Right lung (tissue), 10 donors: Measurements from ENCODE around the gene TMEM11. TPM values are rescaled to one million over a fixed set of nuclear protein-coding genes. Genes with fewer than 3 reads are reported as not detected.

ENCODE experiments used
- DNase-seq, 2 donors: peaks; one replicate each; pipeline ENCODE4 v3.0.0-alpha.2; 2013
- long read RNA-seq, 8 donors: transcript quantifications; one replicate each; lab custom pipeline, GENCODE V29; 2026
- polyA plus RNA-seq, 5 donors: library from polyadenylated mRNA; unstranded; fragments of 120-200 nt; gene quantifications; one replicate each; pipeline versions ENCODE4 v1.2.1 to v1.2.3, GENCODE V29; 2013; ENCODE audit warnings: inconsistent platforms in 1 of 5, low replicate concordance in 1 of 5; ENCODE audit not compliant: insufficient read length in 5 of 5, insufficient read depth in 1 of 5

TMEM11 gene
- polyA plus RNA-seq = 10 to 100 TPM; 17.4 to 25.2 (median 20.7) TPM
- long read RNA-seq, donor 1, transcript TMEM11-201 (2 exons, 2,095 nt) = major isoform, 35 of 40 reads
- long read RNA-seq, donor 1, transcript TMEM11-202 (3 exons, 1,246 nt) = minor isoform, 5 of 40 reads
- long read RNA-seq, donor 1, partial matches to known transcripts = 0 of 40 reads
- long read RNA-seq, donor 1, other reads (novel, unspliced or antisense) = 0 of 40 reads
- long read RNA-seq, donor 2, transcript TMEM11-201 (2 exons, 2,095 nt) = major isoform, 22 of 27 reads
- long read RNA-seq, donor 2, transcript TMEM11-202 (3 exons, 1,246 nt) = minor isoform, 5 of 27 reads
- long read RNA-seq, donor 2, partial matches to known transcripts = 0 of 27 reads
- long read RNA-seq, donor 2, other reads (novel, unspliced or antisense) = 0 of 27 reads
- long read RNA-seq, donor 3, transcript TMEM11-201 (2 exons, 2,095 nt) = major isoform, 31 of 34 reads
- long read RNA-seq, donor 3, partial matches to known transcripts = 0 of 34 reads
- long read RNA-seq, donor 3, other reads (novel, unspliced or antisense) = 0 of 34 reads
- long read RNA-seq, donor 4, transcript TMEM11-201 (2 exons, 2,095 nt) = major isoform, 14 of 16 reads
- long read RNA-seq, donor 4, partial matches to known transcripts = 0 of 16 reads
- long read RNA-seq, donor 4, other reads (novel, unspliced or antisense) = 0 of 16 reads
- long read RNA-seq, donor 5, transcript TMEM11-202 (3 exons, 1,246 nt) = minor isoform, 5 of 39 reads
- long read RNA-seq, donor 5, transcript TMEM11-201 (2 exons, 2,095 nt) = major isoform, 34 of 39 reads
- long read RNA-seq, donor 5, partial matches to known transcripts = 0 of 39 reads
- long read RNA-seq, donor 5, other reads (novel, unspliced or antisense) = 0 of 39 reads
- long read RNA-seq, donor 6, transcript TMEM11-201 (2 exons, 2,095 nt) = major isoform, 33 of 38 reads
- long read RNA-seq, donor 6, partial matches to known transcripts = 0 of 38 reads
- long read RNA-seq, donor 6, other reads (novel, unspliced or antisense) = 0 of 38 reads
- long read RNA-seq, donor 7, transcript TMEM11-201 (2 exons, 2,095 nt) = major isoform, 25 of 29 reads
- long read RNA-seq, donor 7, partial matches to known transcripts = 0 of 29 reads
- long read RNA-seq, donor 7, other reads (novel, unspliced or antisense) = 0 of 29 reads
- long read RNA-seq, donor 8, transcript TMEM11-201 (2 exons, 2,095 nt) = major isoform, 12 of 14 reads
- long read RNA-seq, donor 8, partial matches to known transcripts = 0 of 14 reads
- long read RNA-seq, donor 8, other reads (novel, unspliced or antisense) = 0 of 14 reads

GRCh38 chr17:21214015-21214776 is at the start of gene TMEM11:
Gene TMEM11, minus strand, starts transcription at chr17:21214161. Its CDS starts 9 bp downstream, at chr17:21214152.
- peak; percentile 95 for DNase-seq

DNA sequence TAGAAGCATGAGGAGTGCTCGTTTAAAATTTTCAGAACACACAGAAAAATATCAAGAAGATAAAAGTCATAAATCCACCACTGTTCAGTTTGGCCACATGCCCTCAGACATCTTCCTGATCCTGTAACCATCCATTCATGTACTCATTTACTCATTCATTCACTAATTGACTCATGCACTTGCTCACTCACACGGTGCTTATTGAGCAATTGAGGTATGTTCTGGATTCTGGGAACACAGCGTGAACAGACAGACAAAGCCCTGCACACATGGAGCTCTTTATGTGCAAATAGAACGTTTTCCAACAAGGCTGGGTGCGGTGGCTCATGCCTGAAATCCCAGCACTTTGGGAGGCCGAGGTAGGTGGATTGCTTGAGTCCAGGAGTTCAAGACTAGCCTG is 49.4 kb upstream of the TMEM11 start:
- no peak for DNase-seq

DNA sequence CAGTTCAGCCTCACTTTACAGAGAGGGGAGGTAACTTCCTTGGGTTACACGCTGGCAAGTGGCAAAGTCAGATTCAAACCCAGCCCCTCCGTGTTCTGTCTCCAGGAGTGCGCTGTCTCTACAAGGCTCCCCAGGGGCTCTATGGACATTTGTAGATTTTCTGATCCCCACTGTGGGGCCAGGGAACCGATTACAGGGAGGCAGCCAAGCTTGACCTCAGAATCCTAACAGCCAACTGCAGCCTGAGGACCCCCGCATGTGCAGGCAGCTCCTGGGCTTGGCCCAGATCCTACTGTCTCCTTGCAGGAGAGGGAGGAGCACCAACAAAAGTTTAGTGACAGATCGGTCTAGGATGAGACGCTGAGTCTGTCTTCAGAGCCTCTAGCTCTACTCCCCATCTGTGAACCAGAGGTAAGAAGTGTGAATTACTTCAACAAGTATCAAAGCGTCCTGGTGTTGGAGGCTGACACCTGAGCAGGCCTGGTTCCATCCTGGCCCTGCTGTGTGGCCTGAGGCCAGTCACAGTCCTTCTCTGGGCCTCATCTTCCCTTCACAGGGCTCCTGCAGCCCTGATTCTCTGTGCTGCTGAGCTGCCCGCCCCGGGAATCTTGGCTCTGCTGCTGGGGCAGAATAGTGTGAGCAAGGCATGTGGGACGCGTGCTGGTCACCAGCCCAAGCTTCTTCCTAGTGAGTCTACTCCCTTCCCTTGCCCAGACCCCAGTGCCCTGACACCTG is 48.5 kb upstream of the TMEM11 start:
- DNase-seq = no peak

DNA sequence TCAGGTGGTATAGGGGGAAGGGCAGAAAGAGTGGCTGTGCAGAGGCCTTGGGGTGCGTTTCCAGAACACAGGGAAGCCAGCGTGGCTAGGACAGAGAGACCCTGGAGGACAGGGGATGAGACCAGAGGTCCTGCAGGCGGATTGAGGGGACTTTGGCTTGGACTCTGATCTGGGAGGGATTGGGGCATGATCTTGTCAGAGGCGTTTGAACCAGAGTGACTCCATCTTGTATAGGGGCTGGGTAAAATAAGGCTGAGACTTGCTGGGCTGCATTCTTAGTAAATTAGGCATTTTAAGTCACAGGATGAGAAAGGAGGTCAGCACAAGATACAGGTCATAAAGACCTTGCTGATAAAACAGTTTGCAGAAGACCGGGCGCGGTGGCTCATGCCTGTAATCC is 44.6 kb upstream of the TMEM11 start:
- DNase-seq = no peak

DNA sequence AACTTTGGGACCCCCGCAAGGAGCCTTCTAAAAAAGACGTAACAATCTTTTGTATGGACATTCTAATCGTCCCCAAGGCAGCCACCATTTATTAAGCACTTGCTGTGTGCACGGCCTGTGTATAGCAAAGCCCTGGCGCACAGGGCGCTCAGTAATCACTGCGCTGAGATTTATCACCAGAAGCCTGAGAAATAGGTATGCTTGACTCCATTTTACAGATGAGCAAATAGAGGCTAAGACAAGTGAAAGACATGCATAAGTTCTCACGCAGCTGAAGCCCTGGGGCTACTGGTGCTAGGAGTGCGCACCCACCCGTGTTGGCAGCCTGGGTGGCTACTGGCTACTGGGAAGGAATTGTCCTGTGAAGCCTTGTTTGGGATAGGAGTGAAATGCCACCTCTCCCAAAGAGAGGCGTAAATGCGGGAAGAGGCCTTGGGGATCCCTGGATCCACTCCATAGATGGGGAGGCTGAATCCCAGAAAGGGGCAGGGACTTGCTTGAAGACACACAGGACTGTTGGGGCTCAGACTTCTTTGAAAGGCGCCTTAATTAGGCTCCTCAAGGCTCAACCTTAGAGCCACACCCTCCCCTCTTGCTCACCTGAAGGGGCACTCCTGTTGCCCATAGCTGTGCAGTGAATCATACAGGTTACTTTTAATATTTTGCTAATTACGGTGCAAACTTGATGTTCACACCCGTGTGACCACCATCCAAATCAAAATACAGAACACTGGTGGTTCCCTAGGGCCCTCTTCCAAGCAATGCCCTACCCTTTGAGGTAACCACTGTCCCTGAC is 39.9 kb upstream of the TMEM11 start:
- DNase-seq = no peak

- DNase-seq = peak; percentile 73 to 84
Observed at GRCh38 chr17:21252796-21253645, 39.1 kb upstream of the TMEM11 start, which contains the start of gene NATD1. Gene NATD1, minus strand, starts transcription at chr17:21253410. Its CDS starts 146 bp downstream, at chr17:21253264.

DNA sequence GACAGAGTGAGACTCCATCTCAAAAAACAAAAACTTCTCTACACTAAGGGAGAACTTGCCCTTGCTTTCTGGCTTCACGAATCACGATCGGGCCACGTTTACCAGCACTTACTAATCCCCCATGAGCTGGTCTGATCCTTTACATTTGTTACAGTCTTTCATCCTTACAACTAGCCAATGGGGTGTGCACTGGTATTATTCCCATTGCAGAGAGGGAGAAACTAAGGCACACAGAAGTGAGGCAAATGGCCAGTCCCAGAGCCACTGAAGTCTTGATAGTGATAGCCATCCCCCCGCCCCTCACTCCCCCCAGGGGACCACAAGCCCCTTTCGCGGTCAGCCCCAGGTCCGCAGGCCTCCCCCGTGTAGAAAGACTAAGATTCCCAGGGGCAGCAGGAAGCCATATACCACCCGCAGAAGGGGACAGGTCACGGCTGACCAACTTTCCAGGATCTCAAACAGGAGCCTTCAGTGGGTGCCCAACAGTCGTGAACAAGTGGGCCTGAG is 38.4 kb upstream of the TMEM11 start:
- DNase-seq = no peak

DNA sequence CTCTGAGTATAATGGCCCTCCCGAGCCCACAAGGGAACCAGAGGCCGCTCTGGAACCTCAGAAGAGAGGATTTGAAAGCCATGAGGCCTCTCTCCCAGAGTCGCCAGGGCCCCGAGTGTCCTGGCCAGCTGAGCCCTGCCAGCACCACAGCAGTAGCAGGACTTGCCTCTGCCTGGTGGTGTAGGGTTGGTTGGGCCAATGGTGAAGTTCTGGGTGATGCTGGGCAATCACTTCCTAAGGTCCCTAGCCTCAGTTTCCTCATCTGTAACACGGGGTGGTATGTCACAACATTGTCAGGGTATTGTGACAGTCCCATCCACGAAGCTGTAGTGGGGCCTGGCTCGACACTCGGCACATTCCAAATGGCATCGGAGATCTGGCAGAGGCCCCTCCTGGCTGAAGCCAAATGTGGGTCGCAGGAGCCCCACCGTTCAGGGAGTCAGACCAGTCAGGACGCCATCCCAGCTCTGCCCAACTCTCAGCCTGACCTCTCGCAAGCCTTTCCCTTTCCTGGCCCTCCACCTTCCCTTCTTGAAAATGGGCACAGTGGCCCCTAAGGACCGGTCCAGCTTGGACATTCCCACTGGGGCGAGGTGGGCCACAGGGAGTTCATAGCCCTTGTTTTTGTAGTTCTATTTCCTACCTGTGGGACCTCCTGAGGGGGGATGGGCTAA is 37.5 kb upstream of the TMEM11 start:
- DNase-seq = no peak

- no peak for DNase-seq
Observed at GRCh38 chr17:21250854-21251253, 36.9 kb upstream of the TMEM11 start.

DNA sequence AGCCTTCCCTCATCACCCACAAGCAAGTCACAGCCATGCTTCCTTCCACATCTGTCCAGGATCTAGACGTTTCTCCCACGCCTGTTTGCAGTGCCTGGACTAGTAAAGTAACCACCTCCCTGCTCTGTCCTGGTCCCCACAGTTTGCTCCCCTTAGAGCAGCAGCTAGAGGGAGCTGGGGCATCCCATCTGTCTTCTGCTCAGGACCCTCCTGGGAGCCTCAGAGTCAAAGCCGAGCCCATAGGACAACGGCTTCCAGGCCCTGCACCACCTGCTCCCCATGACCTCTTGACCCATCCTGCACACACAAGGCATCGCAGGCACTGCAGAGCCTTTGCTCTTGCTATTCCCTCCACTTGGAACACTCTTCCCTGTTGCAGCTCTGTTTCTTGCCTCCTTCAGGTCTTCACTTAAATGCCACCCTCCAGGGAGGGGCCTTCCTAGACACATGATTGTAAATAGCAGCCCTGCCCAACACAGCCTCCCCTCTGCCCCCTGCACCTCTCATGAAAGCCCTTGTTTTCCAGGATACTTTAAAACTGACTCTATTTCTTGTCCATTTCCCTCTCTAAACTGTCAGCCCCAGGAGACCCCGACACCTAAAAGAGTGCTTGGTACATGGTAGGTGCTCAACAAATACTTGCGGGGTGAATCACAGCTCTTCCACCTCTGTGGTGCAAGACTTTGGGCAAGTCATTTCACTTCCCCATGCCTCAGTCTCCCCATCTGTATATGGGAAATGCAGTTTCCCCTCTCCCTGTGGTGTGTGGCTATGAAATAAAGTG is 36.2 kb upstream of the TMEM11 start:
- DNase-seq = no peak

DNA sequence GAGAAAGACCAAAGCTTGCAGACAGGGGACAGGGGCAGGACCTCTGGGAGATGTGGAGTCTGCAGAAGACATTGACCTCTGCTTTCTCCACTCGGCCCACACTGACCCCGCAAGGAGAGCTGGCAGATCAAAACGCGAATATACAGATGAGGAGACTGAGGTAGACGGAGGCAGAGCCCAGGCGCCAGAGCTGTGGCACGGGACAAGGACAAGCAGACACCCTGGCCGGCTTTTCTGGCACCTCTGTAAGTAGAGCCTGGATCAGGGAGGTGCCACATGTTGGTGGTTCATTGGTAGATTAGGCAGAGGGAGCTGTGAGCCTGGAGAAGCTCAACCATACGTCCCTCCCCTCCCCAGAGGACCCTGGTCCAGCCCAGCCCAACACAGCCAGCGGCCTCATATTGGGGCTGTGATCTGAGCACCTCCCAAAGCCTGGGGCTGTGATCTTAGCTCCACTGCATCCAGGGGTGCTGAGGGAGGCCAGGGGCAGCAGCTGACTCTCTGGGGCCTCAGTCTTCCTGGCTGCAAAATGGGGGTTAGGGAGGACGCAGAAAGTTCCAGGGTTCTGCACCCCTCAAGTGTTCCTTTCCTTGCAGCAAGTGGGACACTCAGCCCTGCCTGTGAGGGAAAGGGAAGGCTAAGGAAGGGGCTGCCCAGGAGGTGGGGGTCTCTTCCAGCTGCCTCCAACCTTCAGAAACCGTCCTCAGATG is 35.3 kb upstream of the TMEM11 start:
- DNase-seq = no peak

GRCh38 chr17:21248500-21248899 is 34.5 kb upstream of the TMEM11 start:
- DNase-seq = no peak

DNA sequence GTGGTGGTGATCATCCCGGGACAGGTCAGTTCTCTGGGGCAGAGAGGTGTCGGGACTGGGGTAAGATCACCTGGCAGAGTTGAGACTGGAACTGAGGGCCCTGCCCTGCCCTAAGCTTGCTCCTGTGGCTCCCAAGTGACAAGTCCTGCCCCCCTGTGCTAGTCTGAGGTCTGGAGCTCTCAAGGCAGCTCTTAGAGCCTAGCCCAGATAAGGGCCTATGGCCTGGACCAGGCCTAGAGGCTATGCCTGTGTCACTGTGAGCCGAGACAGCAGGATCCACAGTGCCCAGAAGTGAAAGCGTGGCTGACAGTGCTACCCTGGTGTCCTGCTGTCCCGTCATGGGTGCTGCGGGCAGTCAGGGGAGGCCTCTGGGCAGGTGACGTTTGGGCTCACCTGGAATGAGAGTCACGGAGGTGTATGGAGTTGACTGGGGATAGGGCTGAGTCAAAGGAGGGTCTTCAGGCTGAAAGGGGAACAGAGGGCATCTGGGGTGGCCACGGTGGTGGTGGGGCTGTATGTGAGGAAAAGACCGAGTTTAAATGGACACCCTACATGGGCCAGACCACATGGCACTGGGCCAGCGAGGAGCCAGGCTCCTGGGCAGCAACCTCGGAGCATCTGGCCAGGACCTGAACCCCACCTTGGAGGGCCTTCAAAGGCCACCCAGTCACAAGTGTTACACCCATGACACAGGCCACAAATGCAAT is 33.7 kb upstream of the TMEM11 start:
- no peak for DNase-seq

DNA sequence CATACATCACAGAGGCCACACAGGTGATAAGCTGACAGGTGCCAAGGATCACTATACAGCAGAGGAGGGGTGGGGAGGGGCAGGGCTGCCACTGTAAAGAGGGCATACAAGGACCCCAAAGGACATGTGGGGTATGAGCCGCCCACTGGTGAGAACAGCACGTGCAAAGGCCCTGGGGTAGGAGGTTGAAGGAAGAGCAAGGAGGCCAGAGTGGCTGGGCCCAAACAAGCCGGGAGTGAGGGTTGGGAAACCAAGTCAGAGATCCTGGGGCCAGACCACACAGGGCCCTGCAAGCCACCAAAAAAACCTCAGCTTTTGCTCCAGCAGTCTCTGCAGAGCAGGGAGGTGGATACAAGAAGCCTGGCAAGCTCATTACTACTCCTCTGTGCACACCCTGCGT is 32.7 kb upstream of the TMEM11 start:
- DNase-seq = no peak

GRCh38 chr17:21245639-21246084 is 31.7 kb upstream of the TMEM11 start:
- no peak for DNase-seq
